B cell (primary cell): ENCODE results near the gene CILP2.

Experiments used
- CTCF ChIP-seq: fragments of 200-600 bp; IDR thresholded peaks from one replicate; pipeline ENCODE4 v1.8.0; 2022; ENCODE audit warnings: antibody characterized with exemption, mild to moderate bottlenecking
- EZH2 ChIP-seq: IDR thresholded peaks from 2 replicates; pipeline ENCODE4 v1.6.1; 2012; ENCODE audit warnings: borderline replicate concordance, low read depth, mild to moderate bottlenecking, moderate library complexity, low read length; ENCODE audit not compliant: insufficient read depth, poor library complexity, severe bottlenecking

- TF ChIP-seq EZH2 (no peak), CTCF (no peak)
Measured at GRCh38 chr19:19559931-19560330, 21.9 kb downstream of the CILP2 start.
